NCI-H1092 (cell line): ENCODE results near the gene EMSY.

Experiments used
- DNase-seq: peaks from one replicate; lab custom pipeline; 2025; lab: John Stamatoyannopoulos, UW

The EMSY gene

GRCh38 chr11:76523786-76524436 is 79.1 kb downstream of the EMSY start:
- no peak for DNase-seq

GRCh38 chr11:76524461-76524860 is 79.6 kb downstream of the EMSY start:
- DNase-seq = no peak

GRCh38 chr11:76524919-76525318 is 80.1 kb downstream of the EMSY start:
- DNase-seq = peak; percentile 57

- no peak for DNase-seq
Observed at GRCh38 chr11:76526878-76527277, 82.1 kb downstream of the EMSY start.

- DNase-seq = no peak
Observed at GRCh38 chr11:76542436-76542835, 97.6 kb downstream of the EMSY start.

GRCh38 chr11:76543006-76543703 is 98.3 kb downstream of the EMSY start:
- no peak for DNase-seq

- no peak for DNase-seq
Observed at GRCh38 chr11:76550781-76551180, 106.0 kb downstream of the EMSY start.

- DNase-seq = no peak
Observed at GRCh38 chr11:76551400-76551799, 106.6 kb downstream of the EMSY start.

GRCh38 chr11:76552987-76553386 is 108.2 kb downstream of the EMSY start:
- DNase-seq = no peak

GRCh38 chr11:76553554-76554476 is 109.0 kb downstream of the EMSY start:
- DNase-seq = no peak

GRCh38 chr11:76554767-76555166 is 109.9 kb downstream of the EMSY start:
- DNase-seq = no peak

GRCh38 chr11:76557466-76557865 is 112.6 kb downstream of the EMSY start:
- no peak for DNase-seq

GRCh38 chr11:76558473-76558872 is 113.7 kb downstream of the EMSY start:
- no peak for DNase-seq

GRCh38 chr11:76558891-76559290 is 114.1 kb downstream of the EMSY start:
- DNase-seq = no peak

- DNase-seq = no peak
Observed at GRCh38 chr11:76559346-76559745, 114.5 kb downstream of the EMSY start.

- no peak for DNase-seq
Observed at GRCh38 chr11:76560219-76560618, 115.4 kb downstream of the EMSY start.

GRCh38 chr11:76561245-76561644 is 116.4 kb downstream of the EMSY start:
- DNase-seq = no peak

GRCh38 chr11:76562541-76562940 is 117.7 kb downstream of the EMSY start:
- no peak for DNase-seq

GRCh38 chr11:76564364-76564763 is 119.5 kb downstream of the EMSY start:
- no peak for DNase-seq

GRCh38 chr11:76566811-76567210 is 122.0 kb downstream of the EMSY start:
- DNase-seq = no peak

- no peak for DNase-seq
Observed at GRCh38 chr11:76567261-76567660, 122.4 kb downstream of the EMSY start.

- DNase-seq = no peak
Observed at GRCh38 chr11:76568139-76568538, 123.3 kb downstream of the EMSY start.

GRCh38 chr11:76568621-76569020 is 123.8 kb downstream of the EMSY start:
- DNase-seq = no peak
